GM12892 (cell line): Measurements from ENCODE around the gene SORCS1.

Experiments used
- POLR2A ChIP-seq: IDR thresholded peaks from 2 replicates; pipeline ENCODE4 v1.6.1; 2011; ENCODE audit warnings: low read depth, low read length, control low read depth
- POLR2AphosphoS5 ChIP-seq: IDR thresholded peaks from 2 replicates; pipeline ENCODE4 v1.6.1; 2011; ENCODE audit warnings: low read depth, low read length, control low read depth
- TAF1 ChIP-seq: IDR thresholded peaks from 2 replicates; pipeline ENCODE4 v1.6.1; 2011; ENCODE audit warnings: low read depth, mild to moderate bottlenecking, control low read depth, low read length, borderline replicate concordance

DNA sequence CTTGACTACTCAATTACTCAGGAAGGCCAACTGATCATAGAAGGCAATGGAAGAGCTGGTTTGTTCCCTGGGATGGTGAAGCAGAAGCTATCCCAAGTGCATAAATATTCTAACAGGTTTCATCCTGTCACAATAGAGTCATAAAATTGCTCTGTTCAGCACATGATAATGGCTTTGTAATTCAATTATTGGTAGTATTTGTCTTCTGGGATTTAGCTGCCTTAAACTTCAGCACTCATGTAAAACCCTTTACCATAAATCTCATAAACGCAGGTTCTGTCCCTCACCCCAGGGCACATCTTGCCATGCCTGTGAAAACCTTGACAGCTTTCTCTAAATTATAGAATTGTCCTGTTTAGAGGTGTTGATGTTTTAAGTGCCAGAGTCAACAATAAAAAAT is 417.6 kb downstream of the SORCS1 start:
- no peak for TF ChIP-seq POLR2A
- TF ChIP-seq POLR2AphosphoS5: no peak
- TF ChIP-seq TAF1: no peak
